Hepatocyte (in vitro differentiated cells): ENCODE data around the gene ZFPM1. TPM values are rescaled to one million over a fixed set of nuclear protein-coding genes. Genes with fewer than 3 reads are reported as not detected.
A peak's percentile ranks its signal among the peaks of the same experiment; 100 is the strongest.

Source experiments
- DNase-seq: peaks from one replicate; pipeline ENCODE4 v3.0.0-alpha.2; 2016; ENCODE audit warnings: low spot score
- H2AFZ ChIP-seq: fragments of 200-600 bp; sonication (generic); 2 replicates; pipeline ENCODE4 v1.6.0; 2016; ENCODE audit warnings: antibody characterized with exemption, mild to moderate bottlenecking
- H3K27ac ChIP-seq: fragments of 200-600 bp; sonication (generic); 2 replicates; pipeline ENCODE4 v1.5.1; 2016; ENCODE audit warnings: mild to moderate bottlenecking
- H3K27me3 ChIP-seq: fragments of 200-600 bp; sonication (generic); 2 replicates; pipeline ENCODE4 v1.6.1; 2016
- H3K36me3 ChIP-seq: fragments of 200-600 bp; sonication (generic); replicated peaks from 2 replicates; pipeline ENCODE4 v1.5.1; 2016; ENCODE audit warnings: low read depth; ENCODE audit not compliant: insufficient read depth
- H3K4me1 ChIP-seq: fragments of 200-600 bp; sonication (generic); 2 replicates; pipeline ENCODE4 v1.5.1; 2016; ENCODE audit warnings: mild to moderate bottlenecking, moderate library complexity; ENCODE audit not compliant: insufficient read depth
- H3K4me2 ChIP-seq: fragments of 200-600 bp; sonication (generic); 2 replicates; pipeline ENCODE4 v1.6.0; 2016
- H3K4me3 ChIP-seq: fragments of 200-600 bp; sonication (generic); 2 replicates; pipeline ENCODE4 v1.5.1; 2016; ENCODE audit warnings: mild to moderate bottlenecking
- H3K79me2 ChIP-seq: fragments of 200-600 bp; sonication (generic); 2 replicates; pipeline ENCODE4 v1.6.0; 2017; ENCODE audit warnings: mild to moderate bottlenecking
- H3K9me2 ChIP-seq: fragments of 200-600 bp; sonication (generic); replicated peaks from 2 replicates; pipeline ENCODE4 v1.6.0; 2017; ENCODE audit warnings: mild to moderate bottlenecking; ENCODE audit not compliant: insufficient read depth
- H3K9me3 ChIP-seq: fragments of 200-600 bp; sonication (generic); 2 replicates; pipeline ENCODE4 v1.5.1; 2016; ENCODE audit warnings: low read depth, mild to moderate bottlenecking
- H4K20me1 ChIP-seq: fragments of 200-600 bp; sonication (generic); 2 replicates; pipeline ENCODE4 v1.6.0; 2016; ENCODE audit warnings: mild to moderate bottlenecking; ENCODE audit not compliant: insufficient read depth, poor library complexity, severe bottlenecking
- CTCF ChIP-seq: fragments of 200-600 bp; sonication (generic); IDR thresholded peaks from 2 replicates; pipeline ENCODE4 v1.5.1; 2016; ENCODE audit warnings: antibody characterized with exemption, mild to moderate bottlenecking; ENCODE audit not compliant: poor library complexity
- EZH2 ChIP-seq: fragments of 200-600 bp; sonication (generic); IDR thresholded peaks from 2 replicates; pipeline ENCODE4 v1.6.1; 2016; ENCODE audit warnings: antibody characterized with exemption, mild to moderate bottlenecking, borderline replicate concordance
- EZH2phosphoT487 ChIP-seq: fragments of 200-600 bp; sonication (generic); IDR thresholded peaks from one replicate; pipeline ENCODE4 v1.6.1; 2018; ENCODE audit warnings: antibody characterized with exemption, mild to moderate bottlenecking, low read depth, moderate library complexity; ENCODE audit not compliant: unreplicated experiment, severe bottlenecking
- WGBS: methylation state at CpG from one replicate; pipeline ENCODE4 v1.1.6; 2016; ENCODE audit warnings: low lambda C conversion rate; ENCODE audit errors: missing lambda C conversion rate; 5-methylcytosine and 5-hydroxymethylcytosine counted together
- polyA plus RNA-seq: library from polyadenylated mRNA; unstranded; fragments of >200 nt; fragmentation: Nextera tagmentation; extraction: Ambion mirVana; gene quantifications from 2 replicates; pipeline ENCODE4 v1.2.1, GENCODE V29; 2016
- total RNA-seq: library from RNA; depleted of rRNA; stranded (reverse); fragments of >200 nt; gene quantifications from 2 replicates; pipeline ENCODE4 v1.2.3, GENCODE V29; 2014

ZFPM1 gene
- total and polyA plus RNA-seq, 2 experiments from 2014 or later = 4.1 to 11.9 TPM

GRCh38 chr16:88532434-88533241, 79.6 kb downstream of the ZFPM1 start:
- peaks cover 8% of the 10 kb centered on the region for H3K4me1 ChIP-seq
- H3K9me2 ChIP-seq = no peaks in the 10 kb centered on the region
- no peak for DNase-seq
- H3K36me3 ChIP-seq = no peaks in the 10 kb centered on the region
- H2AFZ ChIP-seq = no peak overlapping the region
- TF ChIP-seq CTCF = no peak
- TF ChIP-seq EZH2 = no peak
- TF ChIP-seq EZH2phosphoT487 = no peak
- no peaks in the 10 kb centered on the region for H3K27me3 ChIP-seq
- no peaks in the 10 kb centered on the region for H3K79me2 ChIP-seq
- H3K27ac ChIP-seq = no peak overlapping the region
- H4K20me1 ChIP-seq = no peaks in the 10 kb centered on the region
- H3K4me2 ChIP-seq = peak overlapping the region; percentile 62
- H3K9me3 ChIP-seq = no peaks in the 10 kb centered on the region
- WGBS = 97% methylated on average over 31 of the region's 37 CpGs
- no peak overlapping the region for H3K4me3 ChIP-seq

- Histone ChIP-seq H3K4me2 (peak overlapping the region; percentile 62), H3K27me3 (no peaks in the 10 kb centered on the region), H2AFZ (no peak overlapping the region), H3K27ac (no peak overlapping the region), H3K79me2 (no peaks in the 10 kb centered on the region), H3K9me2 (no peaks in the 10 kb centered on the region), H3K9me3 (no peaks in the 10 kb centered on the region), H3K4me1 (peaks cover 4% of the 10 kb centered on the region), H4K20me1 (no peaks in the 10 kb centered on the region), H3K36me3 (no peaks in the 10 kb centered on the region), H3K4me3 (no peak overlapping the region)
- WGBS = 50% methylated on average over 49 of the region's 79 CpGs
- no peak for TF ChIP-seq EZH2phosphoT487
- no peak for TF ChIP-seq CTCF
- TF ChIP-seq EZH2 = no peak
- no peak for DNase-seq
These were observed 80.4 kb downstream of the ZFPM1 start for GRCh38 chr16:88533381-88533917.

- peak overlapping the region; percentile 42 for H3K4me3 ChIP-seq
- no peaks in the 10 kb centered on the region for H3K9me3 ChIP-seq
- no peak overlapping the region for H3K27ac ChIP-seq
- H3K9me2 ChIP-seq = no peaks in the 10 kb centered on the region
- peak overlapping the region; percentile 77 for H3K4me2 ChIP-seq
- WGBS = 41% methylated on average over 27 of the region's 114 CpGs
- peaks cover 4% of the 10 kb centered on the region for H3K4me1 ChIP-seq
- no peaks in the 10 kb centered on the region for H3K79me2 ChIP-seq
- no peak overlapping the region for H2AFZ ChIP-seq
- peaks cover under 1% of the 10 kb centered on the region for H3K27me3 ChIP-seq
- no peak for TF ChIP-seq CTCF
- no peak for TF ChIP-seq EZH2
- TF ChIP-seq EZH2phosphoT487 = no peak
- no peaks in the 10 kb centered on the region for H3K36me3 ChIP-seq
- peak; percentile 82 for DNase-seq
- H4K20me1 ChIP-seq = no peaks in the 10 kb centered on the region
These were observed 81.0 kb downstream of the ZFPM1 start for GRCh38 chr16:88533932-88534637.
